Measurements from ENCODE around the gene ALKBH4. TPM values are rescaled to one million over a fixed set of nuclear protein-coding genes. Genes with fewer than 3 reads are reported as not detected.

ALKBH4 gene
- total RNA-seq, 6 experiments from 2014 or later: 3.7 to 11.7 (median 5.6) TPM

- Histone ChIP-seq H3K9me3 (no peaks in the 10 kb centered on the region), H3K4me1 (peaks cover 0 to 22% (median 3%) of the 10 kb centered on the region in 4 donors), H3K27me3 (no peaks in the 10 kb centered on the region), H3K36me3 (peaks cover 0 to 9% (median 0%) of the 10 kb centered on the region in 4 donors), H3K27ac (no peak overlapping the region), H3K4me3 (no peak overlapping the region)
- DNase-seq (no peak), ATAC-seq (no peak)
- intact Hi-C loops (cut with DNase I): no loop called here
- no peak for TF ChIP-seq CTCF (IDR thresholded peaks at IDR 0.05)
- TF ChIP-seq POLR2A (IDR thresholded peaks at IDR 0.05): no peak
- 83% methylated on average over 6 of the region's 10 CpGs for WGBS (ENCODE audit: insufficient coverage, low coverage, low lambda C conversion rate, missing lambda C conversion rate)
These were observed 35.3 kb downstream of the ALKBH4 start for GRCh38 chr7:102429141-102429899.

GRCh38 chr7:102427019-102427405 is 37.7 kb downstream of the ALKBH4 start:
- DNase-seq (no peak), ATAC-seq (no peak)
- Histone ChIP-seq H3K27ac (peak overlapping the region in 2 of 3 donors; percentile 55 to 65), H3K4me1 (peaks cover 0 to 2% (median 0%) of the 10 kb centered on the region in 4 donors), H3K27me3 (no peaks in the 10 kb centered on the region), H3K9me3 (no peaks in the 10 kb centered on the region), H3K4me3 (no peak overlapping the region), H3K36me3 (peaks cover 0 to 9% (median 0%) of the 10 kb centered on the region in 4 donors)
- intact Hi-C loops (cut with DNase I): no loop called here
- TF ChIP-seq POLR2A (IDR thresholded peaks at IDR 0.05): no peak
- TF ChIP-seq CTCF (IDR thresholded peaks at IDR 0.05): no peak
- 82% methylated on average over 5 of the region's 5 CpGs for WGBS (ENCODE audit: insufficient coverage, low coverage, low lambda C conversion rate, missing lambda C conversion rate)

GRCh38 chr7:102426268-102427018 is 38.2 kb downstream of the ALKBH4 start:
- TF ChIP-seq POLR2A (IDR thresholded peaks at IDR 0.05) (no peak), CTCF (IDR thresholded peaks at IDR 0.05) (no peak)
- no peaks in the 10 kb centered on the region for H3K9me3 ChIP-seq
- H3K27ac ChIP-seq: peak overlapping the region; percentile 31 to 65 (median 55)
- no peaks in the 10 kb centered on the region for H3K27me3 ChIP-seq
- WGBS (ENCODE audit: insufficient coverage, low coverage, low lambda C conversion rate, missing lambda C conversion rate): 54% methylated on average over 13 of the region's 16 CpGs
- peak in 1 of 3 donors; percentile 68 for DNase-seq
- no peak overlapping the region for H3K4me3 ChIP-seq
- H3K4me1 ChIP-seq: no peaks in the 10 kb centered on the region
- peak; percentile 46 to 66 (median 48) for ATAC-seq
- H3K36me3 ChIP-seq: peaks cover 0 to 12% (median 0%) of the 10 kb centered on the region in 4 donors
- intact Hi-C loops (cut with DNase I): no loop called here

- Histone ChIP-seq H3K9me3 (no peaks in the 10 kb centered on the region), H3K4me1 (no peaks in the 10 kb centered on the region), H3K36me3 (peaks cover 0 to 17% (median 0%) of the 10 kb centered on the region in 4 donors), H3K27me3 (no peaks in the 10 kb centered on the region), H3K4me3 (no peak overlapping the region), H3K27ac (peak overlapping the region; percentile 31 to 65 (median 55))
- intact Hi-C loops (cut with DNase I): no loop called here
- peak; percentile 66 to 84 (median 69) for DNase-seq
- peak; percentile 58 to 80 (median 69) for ATAC-seq
- TF ChIP-seq POLR2A (IDR thresholded peaks at IDR 0.05) (peak; percentile 29), CTCF (IDR thresholded peaks at IDR 0.05) (no peak)
- 75% methylated on average over 8 of the region's 25 CpGs for WGBS (ENCODE audit: insufficient coverage, low coverage, low lambda C conversion rate, missing lambda C conversion rate)
These were observed 38.9 kb downstream of the ALKBH4 start for GRCh38 chr7:102425639-102426267.

Data from right lobe of liver (tissue), 6 donors.